GM15510 (cell line): ENCODE measurements around the gene DSTN.

Experiments
- POLR2A ChIP-seq: IDR thresholded peaks from 3 replicates; pipeline ENCODE4 v1.6.1; 2011; ENCODE audit warnings: borderline replicate concordance; ENCODE audit not compliant: insufficient read length; ENCODE audit errors: extremely low read depth

DSTN gene

DNA sequence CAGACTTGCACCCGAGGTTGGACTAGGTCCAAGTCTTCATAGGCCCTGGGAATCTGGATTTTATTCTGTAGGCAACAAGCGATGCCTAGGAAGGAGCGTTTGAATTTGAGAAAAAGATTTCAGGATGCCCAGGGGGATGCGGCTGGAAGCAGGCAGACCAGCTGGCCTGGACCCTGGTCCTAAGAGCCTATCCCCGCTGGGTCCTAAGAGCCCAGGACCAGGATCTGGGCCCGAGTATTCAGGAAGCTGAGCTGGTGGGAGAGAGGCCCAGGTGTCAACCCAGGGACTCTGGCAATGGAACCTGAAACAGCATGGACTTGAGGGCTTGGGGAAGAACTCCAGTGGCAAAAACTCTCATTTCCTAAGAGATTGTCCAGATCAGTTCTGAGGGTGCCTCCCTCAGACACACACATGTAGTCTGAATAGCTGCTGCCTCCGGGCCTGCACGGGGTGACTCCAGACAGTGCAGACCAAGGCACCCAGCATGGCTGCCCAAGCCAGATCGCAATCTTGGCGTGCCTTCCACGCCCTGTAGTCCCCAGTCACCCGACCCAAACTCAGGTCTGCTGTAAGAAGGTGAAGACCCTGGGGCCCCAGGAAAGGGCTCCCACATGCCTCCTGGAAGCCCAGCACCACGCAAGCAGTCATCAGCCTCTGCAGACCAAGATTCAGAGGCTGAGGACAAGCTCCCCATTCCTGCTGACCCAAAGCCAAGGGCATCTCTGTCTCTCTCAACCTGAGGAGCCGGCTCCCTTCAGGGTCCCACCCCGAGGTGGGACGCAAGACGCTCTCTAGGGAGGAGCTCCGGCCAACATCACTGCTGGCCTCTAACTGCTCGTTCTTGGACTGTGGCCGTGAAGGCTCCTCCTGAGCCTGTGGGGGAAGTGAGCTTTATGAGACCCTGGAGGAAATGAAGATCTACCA is 77.8 kb downstream of the DSTN start:
- no peak for TF ChIP-seq POLR2A

DNA sequence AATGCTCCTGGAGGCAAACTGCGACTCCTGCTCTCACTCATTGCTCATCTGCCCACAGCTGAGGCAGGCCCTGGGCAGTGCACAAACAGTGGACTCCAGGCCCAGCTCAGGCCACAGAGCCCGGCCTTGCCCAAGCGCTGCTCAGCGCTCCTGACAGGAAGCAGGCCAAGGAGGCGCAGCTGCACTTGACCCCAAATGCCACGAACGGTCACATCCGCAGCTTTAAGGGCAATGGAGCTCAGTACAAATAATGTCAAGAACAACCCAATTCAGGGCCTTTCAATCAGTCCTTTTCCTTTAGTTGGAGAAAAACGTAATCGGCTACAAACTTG is 78.4 kb downstream of the DSTN start:
- no peak for TF ChIP-seq POLR2A

DNA sequence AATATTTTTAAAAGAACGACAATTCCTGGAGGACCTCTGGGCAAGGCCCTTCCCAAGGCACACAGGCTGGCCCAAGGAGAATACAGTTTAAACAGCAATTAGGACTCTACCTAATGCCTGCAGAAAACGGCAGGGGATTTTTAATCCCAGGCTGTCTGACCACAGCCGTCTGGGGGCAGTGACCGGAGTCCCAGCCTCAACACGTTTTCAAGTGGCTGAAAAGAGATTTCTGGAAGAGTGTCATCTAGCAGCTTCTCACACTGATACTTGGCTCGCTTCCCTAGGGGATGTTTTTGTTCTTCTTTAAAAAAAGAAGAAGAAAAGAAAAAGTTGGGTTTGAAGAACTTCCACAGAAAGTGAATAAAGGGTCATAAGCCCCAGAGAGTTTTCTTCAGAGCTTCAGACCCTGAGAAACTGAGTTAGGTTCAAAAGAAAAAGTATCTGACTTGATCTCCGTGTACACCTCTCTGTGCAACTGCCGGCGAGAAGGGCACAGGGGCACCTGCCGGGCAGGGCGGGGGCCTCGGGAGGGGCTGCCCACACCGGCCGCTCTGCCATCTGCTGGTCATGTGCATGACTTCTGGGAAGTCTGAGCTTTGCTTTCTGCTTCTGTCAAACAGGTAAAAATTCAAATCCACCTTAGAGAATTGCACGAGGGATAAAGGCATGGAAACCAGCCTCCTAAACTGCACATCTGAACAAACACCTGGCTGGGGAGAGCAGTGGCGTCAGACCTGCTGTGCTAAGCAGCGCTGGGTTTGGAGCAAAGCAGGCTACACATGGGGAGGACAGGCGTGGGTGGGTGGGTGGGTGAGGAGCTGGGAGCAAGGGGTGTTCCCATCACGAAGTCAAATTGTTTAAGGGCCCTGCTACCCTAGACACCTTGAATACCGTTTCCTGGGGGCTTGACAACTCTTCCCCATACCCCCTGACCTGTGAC is 79.2 kb downstream of the DSTN start:
- TF ChIP-seq POLR2A: no peak

DNA sequence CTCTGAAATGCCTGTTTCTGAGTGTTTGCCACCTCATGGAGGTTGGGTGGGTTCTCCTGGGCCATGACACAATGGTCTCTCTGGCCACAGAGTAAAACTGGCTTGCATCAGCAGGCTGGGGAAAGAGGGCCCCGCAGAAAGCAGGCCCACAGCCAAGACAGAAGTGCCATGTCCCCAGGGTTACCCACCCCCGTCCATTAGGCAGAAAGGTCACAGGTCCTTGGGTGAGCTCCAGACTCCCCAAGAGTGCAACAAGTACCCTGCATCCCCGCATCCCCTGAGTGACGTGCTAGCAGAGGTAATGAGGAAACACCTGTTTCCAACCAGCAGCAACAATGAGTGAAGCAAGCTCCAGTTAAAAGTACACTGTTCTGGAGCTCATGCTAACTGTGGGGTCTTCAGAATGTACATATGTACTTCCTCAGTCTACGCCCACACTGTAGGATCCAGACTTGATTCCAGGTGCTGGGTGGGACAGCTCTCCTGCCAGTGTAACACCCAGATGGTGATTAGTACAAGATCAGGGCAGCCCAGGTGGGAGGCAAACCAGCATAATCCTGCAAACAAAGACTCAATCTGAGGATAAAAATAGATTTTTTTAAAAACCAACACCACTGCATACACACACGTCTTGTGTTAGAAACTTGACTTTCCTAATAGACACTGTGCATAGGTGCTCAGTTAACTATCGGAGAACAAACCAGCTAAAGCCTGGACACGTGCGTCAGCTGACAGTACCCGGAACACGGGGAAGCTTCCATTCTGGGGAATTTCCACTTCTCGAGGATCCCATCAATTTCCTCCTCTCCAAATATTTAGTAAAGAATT is 80.6 kb downstream of the DSTN start:
- TF ChIP-seq POLR2A: no peak

DNA sequence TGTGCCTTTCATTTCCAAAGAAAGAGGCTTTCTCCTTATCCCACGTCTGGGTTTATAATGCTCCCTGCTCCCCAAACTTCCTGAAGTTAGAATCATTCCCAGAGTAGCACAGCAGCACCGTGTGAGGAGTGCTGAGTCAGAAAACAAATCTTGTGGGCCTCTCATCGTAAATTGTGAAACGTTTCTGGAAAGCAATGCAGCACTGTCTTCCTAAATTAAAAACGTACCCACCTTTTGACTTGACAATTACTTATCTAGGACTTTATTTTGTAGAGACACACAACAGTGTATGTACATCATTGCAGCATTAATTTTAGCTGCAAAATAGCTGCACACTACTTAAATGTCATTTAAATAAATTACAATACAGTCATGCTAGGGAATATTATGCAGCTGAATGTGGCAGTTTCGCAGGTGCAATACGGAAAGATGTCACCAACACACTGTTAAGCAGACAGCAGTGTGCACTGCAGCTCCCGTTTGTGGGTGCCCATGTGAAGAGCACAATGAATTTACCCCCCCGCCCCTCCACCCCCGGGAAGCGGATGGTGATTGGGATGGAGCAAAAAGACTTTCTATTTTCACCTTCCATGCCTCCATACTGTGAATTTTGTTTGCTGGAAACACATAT is 81.4 kb downstream of the DSTN start:
- no peak for TF ChIP-seq POLR2A

DNA sequence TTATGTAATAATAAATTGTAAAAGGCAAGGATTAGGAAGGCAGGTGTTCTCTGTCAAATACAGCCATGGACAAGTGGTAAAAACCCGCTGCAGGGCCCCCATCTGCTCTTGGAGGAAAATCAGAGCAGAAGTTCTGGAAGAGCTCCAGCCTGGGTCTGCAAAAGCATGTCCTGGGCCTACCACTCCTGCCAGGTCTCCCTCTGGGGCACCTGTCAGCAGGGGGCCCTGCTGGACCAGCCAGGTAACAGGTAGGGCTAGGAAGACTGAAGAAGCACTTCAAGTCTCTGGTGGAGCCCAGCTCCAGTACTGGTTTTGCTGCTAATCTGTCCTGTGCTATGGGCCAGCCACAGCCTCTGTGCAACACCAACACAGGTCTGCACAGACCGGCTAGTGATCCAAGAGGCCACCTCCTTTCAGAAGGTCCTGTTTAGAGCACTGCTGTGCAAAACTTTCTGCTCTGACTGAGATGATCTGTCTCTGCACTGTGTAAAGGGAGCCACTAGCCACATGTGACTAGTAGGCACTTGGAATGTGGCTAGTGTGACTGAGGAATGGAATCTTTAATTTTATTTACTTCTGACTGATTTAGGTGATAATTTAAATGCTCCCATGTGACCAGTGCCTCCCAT is 82.0 kb downstream of the DSTN start:
- TF ChIP-seq POLR2A: no peak

DNA sequence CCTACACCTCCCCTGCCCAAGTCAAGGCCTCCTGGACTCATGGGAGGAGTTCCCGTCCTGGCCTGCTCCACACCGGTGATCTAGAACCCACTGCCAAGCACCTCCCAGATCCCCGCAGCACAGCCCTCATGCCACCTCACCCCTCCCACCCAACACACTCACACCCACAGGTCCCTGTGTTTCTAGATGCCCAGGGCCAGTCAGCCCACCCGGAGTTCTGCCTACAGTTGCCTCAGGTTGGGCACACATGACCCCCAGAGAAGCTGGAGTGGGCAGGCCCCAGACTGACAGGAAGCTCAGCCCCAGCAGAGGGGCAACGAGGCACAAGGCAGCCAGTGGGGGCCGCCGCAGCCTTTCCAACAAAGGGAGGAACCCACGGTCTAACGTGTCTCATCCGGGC is 82.5 kb downstream of the DSTN start:
- no peak for TF ChIP-seq POLR2A

DNA sequence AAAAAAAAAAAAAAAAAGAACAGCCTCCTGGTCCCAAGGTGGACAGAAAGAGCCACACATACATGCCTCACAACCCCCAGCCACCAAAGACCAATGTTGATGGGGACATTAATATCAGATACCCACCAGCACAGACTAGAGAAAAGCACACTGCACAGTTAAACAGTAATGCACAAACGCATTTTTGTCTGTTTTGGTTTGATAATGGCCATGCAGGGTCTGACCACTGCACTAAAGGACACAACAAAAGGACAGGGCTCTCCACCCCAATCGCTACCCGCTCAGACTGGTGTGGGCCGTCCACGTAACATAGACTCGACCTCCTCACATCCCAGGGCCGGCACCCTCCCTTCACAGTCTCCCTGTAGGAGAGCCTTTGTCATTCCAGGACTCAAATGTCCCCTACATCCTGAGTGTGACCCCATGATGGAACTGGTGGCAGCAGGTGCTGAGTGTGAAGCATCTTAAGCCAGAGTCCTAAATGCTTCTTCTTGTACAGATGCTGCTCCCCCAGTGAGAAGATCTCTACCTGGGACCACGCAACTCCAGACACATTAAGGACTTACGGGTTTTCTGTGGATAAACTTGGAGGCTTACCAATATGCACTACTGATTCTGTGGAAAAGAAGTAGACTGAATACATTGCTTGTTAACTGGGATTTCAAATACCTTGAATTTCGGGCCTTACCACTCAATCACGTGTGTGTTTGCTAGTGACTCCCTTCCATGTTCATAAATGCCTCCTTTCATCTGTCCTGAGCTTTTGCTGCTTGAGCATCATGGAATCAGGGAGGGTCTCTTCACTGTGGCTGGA is 84.2 kb downstream of the DSTN start:
- no peak for TF ChIP-seq POLR2A

DNA sequence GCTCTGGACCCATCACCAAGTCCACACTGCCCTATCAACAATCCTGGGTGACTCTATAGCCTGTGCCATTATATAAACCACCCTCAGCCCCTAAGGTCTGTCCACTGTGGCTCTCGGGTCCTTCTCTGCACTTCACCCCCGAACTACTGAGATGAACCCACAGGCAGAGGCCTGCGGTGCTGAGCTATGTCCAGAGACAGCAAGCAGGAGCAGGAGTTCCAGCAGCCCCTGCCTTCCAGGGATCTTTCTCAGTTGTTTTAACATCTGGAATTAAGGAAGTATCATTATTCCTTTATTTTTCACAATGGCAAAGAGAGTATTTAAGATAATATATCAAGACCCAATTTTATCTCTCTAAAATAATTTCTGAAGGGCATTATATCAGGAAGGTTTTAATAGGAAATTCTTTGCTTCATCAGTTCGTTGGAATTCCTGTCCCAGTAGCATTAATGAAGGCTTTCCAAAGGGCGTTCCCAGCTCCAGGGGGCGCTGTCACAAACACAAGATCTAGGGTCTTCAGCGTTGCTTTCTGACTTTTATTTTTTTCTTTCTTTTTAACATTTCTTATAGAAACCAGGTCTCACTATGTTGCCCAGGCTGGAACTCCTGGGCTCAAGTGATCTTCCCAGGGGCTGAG is 84.9 kb downstream of the DSTN start:
- no peak for TF ChIP-seq POLR2A

DNA sequence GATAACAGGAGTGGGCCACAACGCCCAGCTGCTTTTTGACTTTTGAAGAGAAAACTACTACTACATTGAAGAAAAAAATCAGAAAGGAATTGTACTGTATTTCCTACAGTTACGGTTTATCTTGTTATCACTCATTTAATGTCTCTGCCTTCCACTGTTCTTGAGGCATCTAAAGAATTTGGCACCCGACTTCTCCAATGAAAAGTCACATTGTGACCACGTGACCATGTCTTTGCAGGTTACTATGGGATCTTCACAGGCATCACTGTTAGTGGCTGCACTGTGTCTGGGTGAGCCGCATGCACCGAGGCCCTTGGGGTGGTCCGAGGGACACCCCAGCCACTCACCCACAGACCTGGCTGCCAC is 85.4 kb downstream of the DSTN start:
- no peak for TF ChIP-seq POLR2A

DNA sequence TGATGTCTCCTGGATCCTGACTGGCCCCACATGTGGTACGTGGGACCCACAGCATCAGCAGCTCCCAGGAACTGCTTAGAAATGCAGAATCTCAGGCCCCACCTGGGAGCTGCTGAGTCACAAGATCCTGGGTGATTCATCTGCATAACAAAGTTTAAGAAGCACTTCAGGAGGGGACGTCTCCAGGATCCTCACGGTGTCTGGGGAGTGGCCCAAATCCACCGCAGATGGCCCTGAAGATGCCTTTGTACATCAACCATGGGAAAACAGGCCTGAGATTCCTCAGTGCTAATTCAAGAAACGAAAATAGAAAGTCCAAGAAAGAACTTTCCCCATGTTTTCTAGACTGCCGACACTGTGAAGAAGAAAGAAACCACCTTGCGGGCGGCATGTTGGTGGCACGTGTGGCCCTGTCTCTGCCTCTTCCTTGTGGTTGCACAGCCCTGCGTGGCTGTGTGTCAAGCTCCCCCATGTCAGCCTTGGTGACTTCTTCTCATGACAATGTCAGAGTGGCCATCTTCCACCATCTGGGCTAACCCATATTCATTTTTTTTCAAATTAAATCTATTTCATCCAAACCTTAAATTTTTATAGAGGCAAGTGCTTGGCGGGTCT is 86.1 kb downstream of the DSTN start:
- TF ChIP-seq POLR2A: no peak
